GM20431 (cell line): ENCODE data around the gene PTF1A.

Experiments used
- in situ Hi-C: fragments of 300-500 bp; cut with MseI, MboI; formaldehyde crosslinking; loops from one replicate; pipeline ENCODE4 v1.15.0; 2020; ENCODE audit warnings: low sequenced_read_pairs; ENCODE audit not compliant: unreplicated experiment

Gene PTF1A

DNA sequence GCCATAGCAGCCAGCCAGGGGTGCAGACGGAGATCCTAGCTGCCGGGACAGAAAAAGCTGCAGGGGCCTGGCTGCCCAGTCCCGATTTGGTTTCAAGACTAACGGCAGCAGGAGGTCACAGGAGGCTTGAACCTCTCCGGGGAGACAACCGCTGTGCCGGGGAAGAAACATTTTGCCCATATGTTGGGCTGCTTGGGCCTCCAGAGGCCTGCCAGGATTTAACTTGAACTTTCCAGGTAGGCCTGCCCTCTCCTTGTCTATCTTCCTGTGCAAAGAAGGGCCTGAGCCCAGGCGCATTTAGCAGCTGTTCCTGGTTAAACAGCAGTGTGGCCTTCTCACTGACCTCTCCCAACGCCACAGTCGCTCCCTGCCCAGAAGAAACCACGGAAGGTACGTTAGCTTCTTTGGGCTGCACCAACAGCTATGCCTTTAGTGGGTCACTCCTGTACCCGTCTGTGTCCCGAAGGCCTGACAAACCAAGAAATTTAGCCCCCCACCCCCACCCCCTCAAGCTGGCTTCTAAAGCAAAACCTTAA, 17.1 kb upstream of the PTF1A start:
- in situ Hi-C loops = loop anchor here (25.0 kb wide), 1 partner anchor 112 kb away; no protein-coding TSS in a partner anchor

GRCh38 chr10:23186178-23186577, 5.9 kb upstream of the PTF1A start:
- in situ Hi-C loops = no loop called here

DNA sequence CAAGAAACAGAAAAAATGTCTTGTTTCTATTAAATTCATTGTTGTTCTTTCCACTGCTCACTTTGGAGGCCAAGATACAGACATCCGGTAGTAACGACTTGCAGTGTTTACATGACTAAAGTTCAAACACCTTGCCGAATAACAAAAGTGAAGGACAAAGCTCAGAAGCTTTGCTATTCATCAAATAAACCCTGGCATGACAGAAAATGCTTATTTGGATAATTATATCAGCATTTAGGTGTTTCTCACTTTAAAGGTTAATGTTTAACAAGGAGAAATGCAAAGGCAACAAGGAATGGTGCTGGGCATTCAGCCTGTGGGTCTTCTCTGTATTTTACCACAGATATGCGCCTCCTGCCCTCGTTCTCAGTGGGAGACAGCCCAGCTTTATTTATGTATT, 5.4 kb upstream of the PTF1A start:
- in situ Hi-C loops = no loop called here

GRCh38 chr10:23187155-23187554, 5.0 kb upstream of the PTF1A start:
- in situ Hi-C loops = no loop called here

GRCh38 chr10:23189024-23189423, 3.1 kb upstream of the PTF1A start:
- in situ Hi-C loops = no loop called here

GRCh38 chr10:23190872-23191763, 994 bp upstream of the PTF1A start:
- in situ Hi-C loops = no loop called here

GRCh38 chr10:23192712-23193434, 761 bp downstream of the PTF1A start:
- in situ Hi-C loops = no loop called here

- in situ Hi-C loops = no loop called here
These were observed 1.4 kb downstream of the PTF1A start for GRCh38 chr10:23193435-23194074.

- in situ Hi-C loops = no loop called here
These were observed 2.4 kb downstream of the PTF1A start for GRCh38 chr10:23194471-23194965.

DNA sequence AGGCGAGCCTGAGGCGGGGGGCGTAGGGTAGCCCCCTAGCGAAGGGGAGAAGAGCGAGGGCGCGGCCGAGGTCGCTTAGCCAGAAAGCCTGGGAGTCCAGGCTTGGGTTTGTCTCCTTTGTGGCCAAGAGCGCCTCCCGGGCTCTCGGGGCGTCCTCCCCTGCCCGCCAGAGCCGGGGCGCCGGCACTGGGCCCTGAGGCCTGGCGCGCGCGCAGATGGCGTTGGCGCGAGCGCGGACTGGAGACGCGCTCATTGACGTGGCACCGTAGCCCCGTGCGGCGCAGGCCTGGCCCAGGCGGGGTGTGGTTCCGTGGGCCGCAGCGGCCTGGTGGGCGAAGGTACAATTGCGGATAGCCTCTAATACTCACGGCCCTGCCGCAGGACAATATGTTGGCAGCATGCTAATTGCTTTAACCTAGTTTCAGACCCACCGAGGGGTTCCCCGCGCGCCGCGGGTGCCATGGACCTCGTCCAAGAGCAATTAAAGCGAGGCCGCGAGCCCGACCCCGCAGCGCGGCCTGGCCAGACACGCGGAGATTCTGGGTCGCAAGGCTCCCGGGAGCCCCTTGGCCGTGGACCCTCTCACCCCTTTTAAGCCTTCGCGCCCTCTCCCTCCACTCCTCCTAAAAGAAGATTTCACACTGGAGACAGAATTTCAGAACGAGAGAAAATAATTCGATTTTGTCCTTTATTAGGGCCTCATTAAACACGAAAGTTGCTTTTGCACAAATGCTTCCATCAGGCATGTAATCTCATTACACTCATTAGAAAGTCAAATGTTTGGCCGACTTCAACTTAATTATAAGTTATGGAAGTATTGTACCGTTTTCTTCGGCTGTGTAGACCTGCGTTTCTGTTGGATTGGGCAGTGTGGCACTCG, 3.1 kb downstream of the PTF1A start:
- in situ Hi-C loops = no loop called here

DNA sequence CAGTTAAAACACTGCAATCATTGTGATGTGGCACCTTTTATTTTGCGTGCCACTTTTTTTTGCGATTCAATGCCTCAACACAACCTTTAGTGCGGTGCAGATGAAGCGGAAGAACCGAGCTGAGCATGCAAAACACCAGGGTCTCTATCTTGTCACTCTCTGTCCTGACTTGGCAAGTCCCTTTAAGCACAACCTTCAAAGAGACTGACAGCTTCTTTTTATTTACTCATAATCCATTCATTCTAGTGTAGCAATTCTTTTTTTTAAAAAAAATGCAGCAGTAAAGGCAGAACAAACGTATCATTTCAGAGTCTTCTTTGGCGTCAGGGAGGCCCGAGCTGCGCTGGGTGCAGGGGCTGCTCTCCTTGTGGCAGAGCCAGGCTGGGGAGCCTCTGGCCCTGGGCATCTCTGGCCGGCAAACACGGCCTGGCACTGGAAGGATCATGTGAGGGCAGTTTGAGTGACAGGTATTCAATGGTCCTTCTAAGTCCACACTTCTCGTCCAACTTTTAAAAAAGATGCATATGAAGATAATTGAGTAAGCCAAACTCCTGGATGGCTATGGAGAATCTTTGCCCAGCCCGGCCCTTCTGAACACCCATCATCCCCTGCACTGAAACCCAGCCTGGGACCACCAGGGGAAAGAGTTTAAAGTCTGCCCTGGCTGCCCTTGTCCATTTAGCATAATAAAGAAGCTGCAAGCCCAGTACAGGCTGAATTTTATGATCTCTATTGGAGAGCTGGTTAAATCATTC, 3.9 kb downstream of the PTF1A start:
- in situ Hi-C loops = no loop called here

DNA sequence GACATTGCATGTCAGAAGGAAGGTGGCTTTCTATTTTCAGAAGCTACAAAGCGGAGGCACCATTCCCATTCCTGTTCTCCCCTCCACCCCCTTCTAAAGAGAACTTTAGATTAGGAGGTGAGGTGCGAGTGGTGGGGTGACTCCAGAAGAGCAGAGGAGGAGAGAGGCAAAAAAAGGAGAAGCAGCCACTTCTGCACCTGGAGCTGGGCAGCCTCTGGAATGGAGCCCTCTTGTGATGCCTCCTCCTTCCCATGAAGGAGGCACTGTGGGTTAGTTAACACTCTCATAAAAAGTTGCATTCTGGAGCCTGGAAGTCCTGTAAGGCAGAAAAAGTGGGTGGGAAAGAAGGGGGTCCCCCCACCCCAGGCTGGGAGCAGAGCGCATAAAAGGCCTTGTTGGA, 4.8 kb downstream of the PTF1A start:
- in situ Hi-C loops = no loop called here

DNA sequence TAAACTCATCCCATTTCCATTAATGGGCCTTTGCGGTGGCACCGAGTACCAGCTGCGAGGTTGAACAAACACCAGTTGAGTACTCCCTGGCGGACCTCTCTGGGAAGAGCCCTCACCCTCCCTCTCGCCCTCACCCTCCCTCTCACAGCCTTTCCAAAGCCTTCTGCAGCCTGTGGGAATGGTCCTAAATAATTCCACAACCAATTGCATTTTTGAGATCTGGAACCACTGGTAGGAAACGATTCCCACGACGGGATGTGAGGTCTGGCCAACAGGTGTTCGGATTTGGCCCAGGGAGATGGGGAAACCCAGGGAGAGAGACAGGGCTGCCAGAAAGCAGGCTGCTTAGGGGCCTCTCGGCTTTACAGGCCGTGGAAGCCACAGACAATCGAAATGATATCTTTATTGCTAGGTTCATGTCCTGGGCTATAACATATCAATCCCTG, 5.3 kb downstream of the PTF1A start:
- in situ Hi-C loops = no loop called here

- in situ Hi-C loops = no loop called here
These were observed 6.5 kb downstream of the PTF1A start for GRCh38 chr10:23198610-23198939.

DNA sequence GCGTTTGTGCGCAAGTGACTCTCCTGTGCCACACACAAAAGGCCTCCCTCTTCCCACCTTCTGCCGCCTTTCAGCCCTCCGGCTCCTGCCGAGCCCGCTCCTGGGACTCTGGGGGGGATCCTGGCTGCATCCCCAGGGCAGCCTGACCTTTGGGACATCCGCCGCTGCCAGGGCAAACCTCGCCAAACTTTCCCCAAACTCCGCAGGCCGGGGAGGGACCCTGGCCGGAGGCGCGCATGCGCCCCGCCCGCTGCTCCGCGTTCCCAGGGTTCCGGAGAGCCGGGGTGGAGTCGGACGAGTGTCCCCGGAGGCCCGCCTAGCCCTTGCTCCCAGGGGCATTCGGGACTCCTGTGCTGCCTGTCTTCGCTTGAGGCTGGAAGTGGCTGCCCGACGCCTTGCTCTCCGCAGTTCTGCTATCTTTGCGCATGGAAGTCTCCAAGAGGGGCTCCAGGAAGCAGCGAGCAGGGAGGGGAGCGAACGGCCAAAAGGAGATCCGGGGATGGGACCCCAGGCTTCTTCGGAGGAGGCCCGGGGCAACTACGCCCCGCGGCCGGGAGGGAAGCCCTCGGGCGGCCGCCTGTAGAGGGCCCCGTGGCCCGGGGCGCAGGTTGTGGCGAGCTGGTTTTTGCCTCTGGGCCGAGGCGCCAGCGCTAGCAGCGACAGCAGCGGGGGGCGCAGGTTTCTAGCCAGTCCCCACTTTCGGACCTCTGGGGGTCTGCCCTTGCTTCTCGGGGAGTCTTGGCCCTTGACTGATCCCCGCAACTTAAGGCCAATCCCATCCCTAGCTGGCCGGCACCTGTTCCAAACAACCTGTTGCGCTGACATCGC, 7.0 kb downstream of the PTF1A start:
- in situ Hi-C loops = no loop called here

DNA sequence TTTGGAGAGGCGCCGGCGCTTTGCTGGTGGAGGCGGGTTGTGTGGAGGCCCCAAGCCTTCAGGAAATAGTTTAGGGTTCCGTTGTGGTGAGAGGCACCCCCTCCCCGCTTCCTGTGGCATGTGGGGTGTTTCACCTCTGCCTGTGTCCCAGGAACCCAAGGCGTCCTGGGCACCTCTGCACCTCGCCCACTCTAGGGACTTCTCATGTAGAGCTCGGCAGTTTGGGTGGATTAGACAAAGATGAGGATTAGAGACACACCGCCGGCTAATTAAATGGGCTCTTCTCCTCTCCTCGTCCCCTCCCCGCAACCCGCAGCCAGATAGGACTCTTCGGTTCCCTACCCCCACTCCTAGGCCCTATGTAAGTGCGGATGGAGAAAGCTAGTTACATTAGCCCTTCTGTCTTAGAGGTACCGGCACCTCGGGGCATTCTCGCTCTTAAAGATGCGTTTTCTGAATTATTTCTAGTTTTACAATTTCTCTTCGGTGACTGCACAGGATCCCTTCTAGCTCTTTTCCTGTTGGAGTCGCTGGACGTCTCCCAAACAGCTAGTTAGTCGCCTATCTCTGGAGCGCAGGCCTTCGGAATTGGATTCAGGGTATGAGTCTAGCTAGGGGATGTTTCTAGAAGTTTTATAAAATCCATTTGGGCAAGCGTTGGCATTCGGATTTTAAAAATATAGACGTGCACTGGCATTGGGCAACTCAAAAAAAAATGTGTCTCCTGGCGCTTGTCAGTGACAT, 7.8 kb downstream of the PTF1A start:
- in situ Hi-C loops = no loop called here

GRCh38 chr10:23200586-23200985, 8.5 kb downstream of the PTF1A start:
- in situ Hi-C loops = no loop called here
